Measurements from ENCODE around the gene PRPF19. TPM values are rescaled to one million over a fixed set of nuclear protein-coding genes. Genes with fewer than 3 reads are reported as not detected.

The PRPF19 gene
- total RNA-seq, 1 experiment from 2014 or later, result 115 TPM

DNA sequence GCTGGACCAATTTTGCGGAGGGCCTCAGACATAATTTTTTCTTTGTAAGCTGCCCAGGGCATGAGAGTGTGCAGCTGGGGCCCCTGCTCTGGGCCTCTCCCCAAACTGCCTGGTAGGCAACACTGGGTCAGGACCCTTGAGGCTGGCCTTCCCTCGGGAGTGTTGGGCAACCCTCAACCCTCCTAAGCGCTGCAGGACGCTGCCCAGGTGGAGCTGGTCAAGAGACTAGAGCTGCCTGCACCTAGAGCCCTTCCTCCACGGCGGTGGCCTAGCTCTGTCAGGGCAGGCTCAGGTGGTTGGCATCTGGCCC lies 17.4 kb upstream of the PRPF19 start:
- DNase-seq (ENCODE audit: unreplicated experiment), result no peak
- Mint-ChIP-seq H3K36me3 (ENCODE audit: insufficient read depth, unreplicated experiment) (peaks cover 20% of the 10 kb centered on the region), H3K27me3 (ENCODE audit: insufficient read depth, unreplicated experiment) (no peaks in the 10 kb centered on the region), H3K4me3 (ENCODE audit: unreplicated experiment) (peak overlapping the region; percentile 79), H3K27ac (ENCODE audit: low read depth, unreplicated experiment) (no peak overlapping the region), H3K9me3 (ENCODE audit: unreplicated experiment) (no peaks in the 10 kb centered on the region), H3K4me1 (ENCODE audit: insufficient read depth, unreplicated experiment) (peaks cover 13% of the 10 kb centered on the region)
- intact Hi-C loops (cut with micrococcal nuclease), result loop anchor here (1.0 kb wide), 1 partner anchor 8 kb away; no protein-coding TSS in a partner anchor
- TF ChIP-seq, protein P1, sequence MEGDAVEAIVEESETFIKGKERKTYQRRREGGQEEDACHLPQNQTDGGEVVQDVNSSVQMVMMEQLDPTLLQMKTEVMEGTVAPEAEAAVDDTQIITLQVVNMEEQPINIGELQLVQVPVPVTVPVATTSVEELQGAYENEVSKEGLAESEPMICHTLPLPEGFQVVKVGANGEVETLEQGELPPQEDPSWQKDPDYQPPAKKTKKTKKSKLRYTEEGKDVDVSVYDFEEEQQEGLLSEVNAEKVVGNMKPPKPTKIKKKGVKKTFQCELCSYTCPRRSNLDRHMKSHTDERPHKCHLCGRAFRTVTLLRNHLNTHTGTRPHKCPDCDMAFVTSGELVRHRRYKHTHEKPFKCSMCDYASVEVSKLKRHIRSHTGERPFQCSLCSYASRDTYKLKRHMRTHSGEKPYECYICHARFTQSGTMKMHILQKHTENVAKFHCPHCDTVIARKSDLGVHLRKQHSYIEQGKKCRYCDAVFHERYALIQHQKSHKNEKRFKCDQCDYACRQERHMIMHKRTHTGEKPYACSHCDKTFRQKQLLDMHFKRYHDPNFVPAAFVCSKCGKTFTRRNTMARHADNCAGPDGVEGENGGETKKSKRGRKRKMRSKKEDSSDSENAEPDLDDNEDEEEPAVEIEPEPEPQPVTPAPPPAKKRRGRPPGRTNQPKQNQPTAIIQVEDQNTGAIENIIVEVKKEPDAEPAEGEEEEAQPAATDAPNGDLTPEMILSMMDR (IDR thresholded peaks at IDR 0.05; ENCODE audit: unreplicated experiment), result no peak
- CTCF ChIA-PET, result interaction anchor here (0.8 to 1.0 kb wide), 5 partner anchors 9 to 263 kb away, joined by 3 to 5 read pairs (median 3); no protein-coding TSS in a partner anchor
- no TSS peak for BruUV-seq (replicated peaks)
- POLR2A ChIA-PET, result interaction anchor here (0.6 to 1.6 kb wide), 5 partner anchors 8 to 261 kb away, joined by 3 to 10 read pairs (median 4); partner anchors contain the start of gene TMEM109

DNA sequence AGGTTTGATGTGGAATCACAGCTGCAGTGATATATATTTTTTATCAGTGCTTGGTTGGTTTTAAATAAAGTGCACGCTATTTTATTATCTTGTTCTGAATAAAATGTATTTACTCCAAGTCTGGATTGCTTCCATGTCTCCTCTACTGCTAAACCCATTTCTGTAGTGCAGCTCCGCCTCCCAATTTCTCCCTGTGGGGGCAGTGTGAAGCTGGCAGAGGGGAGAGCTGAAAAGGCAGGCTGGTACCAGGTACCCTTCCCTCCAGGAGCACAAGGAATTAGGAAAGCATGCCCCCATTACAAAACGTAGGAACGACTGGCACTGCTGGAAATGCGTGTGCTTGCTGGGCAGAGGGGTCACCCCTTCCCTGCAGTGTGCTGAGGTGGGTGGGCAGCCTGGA lies 16.9 kb upstream of the PRPF19 start:
- H3K27ac Mint-ChIP-seq (ENCODE audit: low read depth, unreplicated experiment), result no peak overlapping the region
- CTCF ChIA-PET, result interaction anchor here (0.6 to 1.0 kb wide), 7 partner anchors 8 to 264 kb away, joined by 3 to 5 read pairs (median 3); no protein-coding TSS in a partner anchor
- peaks cover 20% of the 10 kb centered on the region for H3K36me3 Mint-ChIP-seq (ENCODE audit: insufficient read depth, unreplicated experiment)
- no TSS peak for BruUV-seq (replicated peaks)
- TF ChIP-seq, protein P1 (IDR thresholded peaks at IDR 0.05; ENCODE audit: unreplicated experiment), result no peak
- POLR2A ChIA-PET, result interaction anchor here (1.2 to 1.6 kb wide), 3 partner anchors 8 to 217 kb away, joined by 3 to 10 read pairs (median 4); no protein-coding TSS in a partner anchor
- intact Hi-C loops (cut with micrococcal nuclease), result no loop called here
- DNase-seq (ENCODE audit: unreplicated experiment), result no peak
- no peaks in the 10 kb centered on the region for H3K27me3 Mint-ChIP-seq (ENCODE audit: insufficient read depth, unreplicated experiment)
- H3K4me1 Mint-ChIP-seq (ENCODE audit: insufficient read depth, unreplicated experiment), result peaks cover 13% of the 10 kb centered on the region
- no peak overlapping the region for H3K4me3 Mint-ChIP-seq (ENCODE audit: unreplicated experiment)
- no peaks in the 10 kb centered on the region for H3K9me3 Mint-ChIP-seq (ENCODE audit: unreplicated experiment)

- Mint-ChIP-seq H3K36me3 (ENCODE audit: insufficient read depth, unreplicated experiment) (peaks cover 20% of the 10 kb centered on the region), H3K27ac (ENCODE audit: low read depth, unreplicated experiment) (no peak overlapping the region), H3K9me3 (ENCODE audit: unreplicated experiment) (no peaks in the 10 kb centered on the region), H3K4me3 (ENCODE audit: unreplicated experiment) (no peak overlapping the region), H3K27me3 (ENCODE audit: insufficient read depth, unreplicated experiment) (no peaks in the 10 kb centered on the region), H3K4me1 (ENCODE audit: insufficient read depth, unreplicated experiment) (peaks cover 13% of the 10 kb centered on the region)
- DNase-seq (ENCODE audit: unreplicated experiment), result no peak
- ChIA-PET POLR2A (interaction anchor here (1.1 to 1.6 kb wide), 2 partner anchors 7 to 9 kb away, joined by 7 to 10 read pairs; no protein-coding TSS in a partner anchor), CTCF (interaction anchor here (0.6 to 1.0 kb wide), 4 partner anchors 9 to 189 kb away, joined by 3 read pairs; no protein-coding TSS in a partner anchor)
- BruUV-seq (replicated peaks), result TSS peak; percentile 45
- intact Hi-C loops (cut with micrococcal nuclease), result no loop called here
- TF ChIP-seq, protein P1 (IDR thresholded peaks at IDR 0.05; ENCODE audit: unreplicated experiment), result no peak
Observed at GRCh38 chr11:60922906-60923305, 16.5 kb upstream of the PRPF19 start.

GRCh38 chr11:60921777-60922335 lies 15.5 kb upstream of the PRPF19 start:
- peaks cover 18% of the 10 kb centered on the region for H3K4me1 Mint-ChIP-seq (ENCODE audit: insufficient read depth, unreplicated experiment)
- H3K4me3 Mint-ChIP-seq (ENCODE audit: unreplicated experiment), result no peak overlapping the region
- POLR2A ChIA-PET, result interaction anchor here (1.1 kb wide), 1 partner anchor 8 kb away, joined by 7 read pairs; no protein-coding TSS in a partner anchor
- H3K36me3 Mint-ChIP-seq (ENCODE audit: insufficient read depth, unreplicated experiment), result peaks cover 20% of the 10 kb centered on the region
- DNase-seq (ENCODE audit: unreplicated experiment), result no peak
- intact Hi-C loops (cut with micrococcal nuclease), result no loop called here
- H3K27ac Mint-ChIP-seq (ENCODE audit: low read depth, unreplicated experiment), result no peak overlapping the region
- TF ChIP-seq, protein P1 (IDR thresholded peaks at IDR 0.05; ENCODE audit: unreplicated experiment), result no peak
- H3K9me3 Mint-ChIP-seq (ENCODE audit: unreplicated experiment), result no peaks in the 10 kb centered on the region
- CTCF ChIA-PET, result no interaction called here
- no TSS peak for BruUV-seq (replicated peaks)
- H3K27me3 Mint-ChIP-seq (ENCODE audit: insufficient read depth, unreplicated experiment), result no peaks in the 10 kb centered on the region
